ENCODE results near the gene MRPL58.
"Not testable (repeated sequence)": the region's sequence is repeated elsewhere in the genome, so short reads cannot be mapped to it uniquely, and the experiment has no call there.

Gene MRPL58

DNA sequence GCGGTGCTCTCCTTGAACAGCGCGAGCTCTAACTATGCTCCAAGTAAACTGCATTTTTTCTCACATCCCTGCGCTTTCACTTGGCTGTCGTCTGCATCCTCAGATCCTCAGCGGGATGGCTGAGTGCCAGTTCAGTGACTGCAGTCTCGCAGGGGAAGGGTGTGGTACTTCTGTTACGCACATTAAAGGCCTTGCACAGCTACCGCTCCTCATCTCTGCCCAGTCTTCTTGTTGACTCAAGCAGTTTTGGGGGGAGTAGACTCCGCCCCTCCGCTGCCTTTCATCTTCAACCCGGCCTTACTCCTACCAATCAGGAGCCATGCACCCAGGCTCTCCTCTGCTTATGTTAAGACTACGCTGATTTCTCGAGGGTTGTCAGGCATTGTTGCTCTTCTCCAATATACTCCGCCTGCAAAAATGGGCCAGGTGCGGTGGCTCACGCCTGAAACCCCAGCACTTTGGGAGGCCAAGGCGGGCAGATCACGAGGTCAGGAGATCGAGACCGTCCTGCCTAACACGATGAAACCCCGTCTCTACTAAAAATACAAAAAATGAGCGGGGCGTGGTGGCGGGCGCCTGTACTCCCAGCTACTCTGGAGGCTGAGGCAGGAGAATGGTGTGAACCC lies 24.3 kb downstream of the MRPL58 start:
- intact Hi-C loops (cut with DNase I): loop anchor here (10.0 kb wide), 1 partner anchor 52 kb away; the partner anchor contains the start of gene CDR2L
- DNase-seq: peak in 8 of 10 donors; percentile 45 to 94 (median 72)

- intact Hi-C loops (cut with DNase I): loop anchor here (10.0 kb wide), 1 partner anchor 54 kb away; the partner anchor contains the start of gene CDR2L
- no peak for DNase-seq
Measured at GRCh38 chr17:75039238-75039637, 26.8 kb downstream of the MRPL58 start.

DNA sequence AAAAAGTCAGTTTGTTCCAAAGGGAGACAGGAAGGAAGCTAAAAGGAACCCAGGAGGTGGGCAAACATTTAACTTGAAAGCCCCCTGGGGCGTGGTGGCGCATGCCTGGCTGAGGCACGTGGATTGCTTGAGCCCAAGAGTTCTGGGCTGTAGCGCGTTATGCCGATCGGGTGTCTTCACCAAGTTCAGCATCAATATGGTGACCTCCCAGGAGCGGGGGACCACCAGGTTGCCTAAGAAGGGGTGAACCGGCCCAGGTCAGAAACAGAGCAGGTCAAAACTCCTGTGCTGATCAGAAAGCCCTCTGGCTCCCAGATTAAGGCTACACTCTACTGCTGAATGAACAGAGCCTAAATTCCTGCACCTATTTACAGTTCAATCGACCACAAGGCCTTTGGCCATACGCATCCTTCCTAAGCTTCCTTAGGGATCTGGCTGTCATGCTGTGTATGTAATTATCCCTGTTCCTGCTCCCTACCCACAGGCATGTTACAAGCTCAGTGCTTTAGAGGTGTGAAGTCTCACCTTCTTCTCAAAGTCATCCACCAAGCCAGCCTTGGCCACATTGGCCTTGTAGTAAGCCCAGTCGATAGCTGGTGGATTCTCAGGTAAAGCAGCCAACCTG lies 29.3 kb downstream of the MRPL58 start:
- intact Hi-C loops (cut with DNase I): no loop called here
- no peak for DNase-seq

DNA sequence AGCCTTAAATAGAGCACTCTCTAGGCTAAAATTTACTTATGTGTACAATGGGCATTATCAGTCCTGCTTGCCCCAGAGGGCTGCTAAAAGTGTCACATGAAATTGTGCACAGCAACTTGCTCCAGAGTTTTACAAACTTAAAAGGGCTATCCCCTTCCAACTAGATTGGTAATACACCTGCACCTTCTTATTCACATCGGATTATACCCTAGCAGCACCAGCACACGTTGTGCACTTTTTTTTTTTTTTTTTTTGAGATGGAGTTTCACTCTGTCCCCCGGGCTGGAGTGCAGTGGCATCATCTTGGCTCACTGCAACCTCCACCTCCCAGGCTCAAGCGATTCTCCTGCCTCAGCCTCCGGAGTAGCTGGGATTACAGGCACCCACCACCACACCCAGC lies 31.3 kb downstream of the MRPL58 start:
- DNase-seq; intact Hi-C loops (cut with DNase I): not testable (repeated sequence)

DNA sequence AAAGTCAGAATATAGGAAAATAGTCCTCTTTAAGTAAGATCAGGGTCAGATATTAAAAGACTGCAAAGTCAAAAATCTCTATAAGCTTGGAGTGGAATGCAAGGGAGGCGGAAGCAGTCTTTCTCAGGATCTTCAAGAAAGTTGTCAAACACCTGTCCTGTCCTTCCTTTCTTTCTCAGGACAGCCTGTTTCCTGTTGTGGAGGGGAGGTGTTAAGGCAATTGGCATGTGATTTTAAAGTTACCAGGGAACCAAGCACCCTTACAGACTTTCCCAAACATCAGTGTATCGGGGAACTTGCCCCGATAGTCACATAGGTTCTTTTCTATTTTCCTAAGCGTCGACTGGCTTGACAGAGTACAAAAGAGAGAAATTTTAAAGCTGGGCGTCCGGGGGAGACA lies 32.2 kb downstream of the MRPL58 start:
- DNase-seq: no peak
- intact Hi-C loops (cut with DNase I): no loop called here

- DNase-seq; intact Hi-C loops (cut with DNase I): not testable (repeated sequence)
Measured at GRCh38 chr17:75045946-75046406, 33.5 kb downstream of the MRPL58 start.

GRCh38 chr17:75046407-75047289 lies 34.2 kb downstream of the MRPL58 start, which contains the start of the genes ATP5PD and KCTD2:
Gene ATP5PD (minus strand): TSS chr17:75046969. CDS start chr17:75042650, 4,319 bp downstream.
Gene KCTD2 (plus strand): TSS chr17:75047225. CDS start chr17:75047251, 26 bp downstream.
- intact Hi-C loops (cut with DNase I): no loop called here
- DNase-seq: peak; percentile 93 to 99 (median 94)

DNA sequence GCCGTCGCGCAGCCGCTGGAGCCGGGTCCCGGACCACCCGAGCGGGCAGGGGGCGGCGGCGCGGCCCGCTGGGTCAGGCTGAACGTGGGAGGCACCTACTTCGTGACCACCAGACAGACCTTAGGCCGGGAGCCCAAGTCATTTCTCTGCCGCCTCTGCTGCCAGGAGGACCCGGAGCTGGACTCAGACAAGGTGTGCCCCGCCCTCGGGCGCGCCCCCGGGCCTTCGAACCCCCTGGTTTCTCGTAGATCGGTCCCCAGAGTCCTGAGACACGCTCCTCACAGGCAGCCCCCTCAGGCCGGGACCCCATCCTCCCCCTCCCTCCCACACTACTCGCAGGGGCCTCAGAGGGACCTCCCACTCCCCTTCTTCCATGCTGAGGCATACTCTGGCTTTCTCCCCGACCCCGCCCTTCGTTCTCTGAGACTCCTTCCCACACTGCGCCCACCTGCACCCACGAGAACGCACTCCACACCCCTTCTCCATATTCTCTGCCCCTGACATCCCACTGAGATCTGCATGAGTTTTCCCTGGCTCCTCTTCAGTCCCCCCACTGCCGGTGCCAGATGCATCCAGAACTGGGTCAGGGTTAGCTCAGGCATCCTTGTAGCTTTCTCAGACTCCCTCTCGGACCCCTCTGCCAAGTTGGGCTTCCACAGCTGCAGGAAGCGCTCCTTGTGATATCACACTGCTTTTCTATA lies 35.1 kb downstream of the MRPL58 start:
- no peak for DNase-seq
- intact Hi-C loops (cut with DNase I): no loop called here

- DNase-seq: peak in 2 of 10 donors; percentile 36 to 58
- intact Hi-C loops (cut with DNase I): no loop called here
Measured at GRCh38 chr17:75048249-75048878, 35.9 kb downstream of the MRPL58 start.

DNA sequence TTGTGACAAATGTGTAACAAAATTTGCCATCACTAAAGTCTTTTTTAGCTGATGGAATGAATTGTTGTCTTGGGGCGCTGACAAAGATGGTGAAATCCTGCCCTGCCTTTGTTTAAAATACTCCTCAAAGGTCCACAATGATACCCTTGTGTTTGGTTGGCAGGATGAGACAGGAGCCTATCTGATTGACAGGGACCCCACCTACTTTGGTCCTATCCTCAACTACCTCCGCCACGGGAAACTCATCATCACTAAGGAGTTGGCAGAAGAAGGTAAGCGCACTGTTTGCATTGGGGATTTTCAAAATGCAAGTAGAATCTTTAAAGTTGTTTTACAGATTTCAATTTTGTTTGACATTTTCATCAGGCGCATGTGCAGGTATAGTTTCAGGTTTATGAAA lies 36.6 kb downstream of the MRPL58 start:
- DNase-seq: no peak
- intact Hi-C loops (cut with DNase I): no loop called here

DNA sequence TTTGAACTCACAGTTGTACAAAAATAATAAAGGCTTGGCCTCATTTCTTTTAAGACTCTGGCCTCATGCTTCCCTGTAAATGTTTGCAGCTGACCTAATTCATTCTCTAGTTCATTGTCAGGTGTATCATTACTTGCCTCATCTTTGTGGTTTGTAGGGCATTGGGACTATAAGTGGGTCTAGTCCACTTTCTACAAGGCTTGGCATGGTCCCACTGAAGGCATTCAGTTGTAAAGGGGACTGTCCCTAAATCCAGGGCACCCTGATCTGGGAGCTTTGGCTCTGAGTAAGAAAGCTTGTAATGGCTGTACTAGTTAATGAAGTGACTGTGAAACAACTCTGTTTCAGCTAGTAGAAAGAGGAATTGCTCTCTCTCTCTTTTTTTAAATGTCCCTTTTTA lies 37.2 kb downstream of the MRPL58 start:
- intact Hi-C loops (cut with DNase I): no loop called here
- no peak for DNase-seq

DNA sequence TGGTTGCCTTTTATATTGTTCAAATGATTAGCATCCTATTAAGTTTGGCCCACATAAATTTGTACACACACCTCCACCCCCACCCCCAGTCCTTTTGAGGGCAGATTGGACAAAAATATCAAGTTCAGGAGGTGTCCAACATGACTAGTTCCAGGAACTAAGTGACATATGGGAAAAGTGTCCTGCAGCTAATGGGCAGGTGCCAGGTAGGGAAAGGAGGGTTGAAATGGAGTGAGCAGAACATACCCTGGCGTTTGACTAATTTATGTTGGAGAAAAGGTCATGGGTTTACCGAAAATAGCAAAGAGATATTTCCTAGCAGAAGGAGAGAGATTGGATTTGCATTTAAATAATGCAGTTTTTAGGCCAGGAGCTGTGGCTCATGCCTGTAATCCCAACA lies 39.5 kb downstream of the MRPL58 start:
- intact Hi-C loops (cut with DNase I): no loop called here
- no peak for DNase-seq

DNA sequence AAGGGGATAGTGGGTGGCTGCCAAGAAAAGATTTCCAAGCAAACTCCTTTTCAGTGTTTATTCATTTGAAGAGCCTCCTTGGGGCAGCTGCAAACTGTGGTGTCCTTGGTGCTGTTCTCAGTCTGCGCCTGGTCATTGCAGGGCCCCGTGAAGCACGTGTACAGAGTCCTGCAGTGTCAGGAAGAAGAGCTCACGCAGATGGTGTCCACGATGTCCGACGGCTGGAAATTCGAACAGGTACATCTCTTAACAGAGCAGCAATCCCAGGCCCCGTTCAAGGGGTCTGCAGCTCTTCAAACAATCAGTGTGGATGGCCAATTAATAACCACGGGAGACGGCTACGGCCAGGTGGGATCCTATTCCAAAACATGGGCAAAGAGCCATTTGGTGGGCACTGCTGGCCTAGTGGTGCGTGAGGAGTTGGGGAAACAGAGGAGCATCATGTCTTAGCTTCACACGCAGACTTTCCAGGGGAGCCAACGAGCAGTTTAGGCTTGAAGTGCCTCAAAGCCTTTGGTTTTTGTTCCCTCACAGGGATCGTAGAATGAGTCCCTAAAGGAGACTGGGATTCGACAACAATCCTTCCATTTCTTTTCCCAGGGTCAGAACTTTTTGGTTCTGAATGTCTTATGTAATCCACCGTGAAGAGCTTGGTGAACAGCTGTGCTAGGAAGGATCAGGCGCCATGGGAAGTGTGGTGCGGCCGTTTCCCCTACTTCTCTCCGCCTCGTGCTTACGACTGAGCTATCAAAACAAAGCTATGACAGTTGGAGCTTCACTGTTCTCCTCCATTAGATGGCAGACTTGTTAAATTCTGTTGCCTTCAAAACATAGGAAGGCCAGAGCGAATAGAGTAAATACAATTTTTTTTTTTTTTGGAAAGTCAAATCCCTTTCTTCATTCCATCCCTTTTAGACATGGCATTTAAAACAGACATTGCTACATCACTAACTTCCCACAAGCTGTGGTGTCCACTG lies 47.2 kb downstream of the MRPL58 start:
- peak in 9 of 10 donors; percentile 31 to 92 (median 44) for DNase-seq
- intact Hi-C loops (cut with DNase I): loop anchor here (5.0 kb wide), 2 partner anchors 48 to 148 kb away; partner anchors contain the start of genes ARMC7 and NUP85

DNA sequence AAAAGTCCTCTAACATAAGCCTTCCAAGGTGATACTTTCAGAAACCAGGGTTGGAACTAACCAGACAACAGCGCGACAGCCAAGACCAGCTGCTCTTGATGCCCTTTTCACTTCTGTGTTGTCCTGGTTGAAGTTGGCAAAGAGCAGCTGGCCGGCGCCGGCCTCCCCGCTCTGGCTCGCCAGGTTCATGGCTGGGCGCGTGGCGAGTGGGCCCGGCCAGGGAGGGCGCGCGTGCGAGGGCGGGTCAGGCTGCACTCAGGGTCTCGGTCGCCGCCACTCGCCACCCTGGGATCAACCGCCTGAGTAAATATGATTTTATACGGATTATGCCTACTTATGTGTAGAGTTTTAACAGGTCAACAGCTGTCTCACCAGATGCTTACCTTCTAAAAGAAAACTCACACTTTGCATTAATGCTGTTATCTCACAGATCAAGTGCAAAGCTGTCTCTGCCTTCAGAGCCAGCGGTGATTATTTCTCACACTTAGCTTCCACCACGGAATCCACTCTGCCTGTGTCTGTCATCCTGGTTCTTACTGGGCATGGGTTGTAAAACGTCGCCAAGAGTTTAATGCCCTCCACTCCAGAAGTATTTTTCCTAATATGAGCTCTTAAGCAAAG lies 48.1 kb downstream of the MRPL58 start:
- peak in 2 of 10 donors; percentile 20 to 73 for DNase-seq
- intact Hi-C loops (cut with DNase I): loop anchor here (5.0 kb wide), 2 partner anchors 47 to 147 kb away; partner anchors contain the start of genes ARMC7 and NUP85

DNA sequence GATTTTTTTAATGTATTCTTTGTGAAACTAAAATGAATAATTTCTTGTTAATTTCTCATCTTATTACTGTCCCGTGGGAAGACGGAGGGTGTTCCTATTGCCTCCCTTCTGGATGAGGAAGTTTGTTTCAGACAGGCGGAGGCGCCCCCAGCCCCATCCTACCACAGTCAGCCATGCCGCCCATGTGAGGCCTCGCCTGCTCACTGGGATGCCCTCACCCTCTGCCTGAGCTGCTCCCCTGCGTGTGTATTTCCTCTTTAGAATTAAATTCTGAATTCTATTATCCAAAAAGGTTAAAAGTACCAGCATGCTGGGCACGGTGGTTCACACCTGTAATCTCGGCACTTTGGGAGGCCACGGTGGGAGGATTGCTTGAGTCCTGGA lies 48.6 kb downstream of the MRPL58 start:
- peak in 1 of 10 donors; percentile 33 for DNase-seq
- intact Hi-C loops (cut with DNase I): loop anchor here (5.0 kb wide), 2 partner anchors 46 to 146 kb away; partner anchors contain the start of genes ARMC7 and NUP85

GRCh38 chr17:75061618-75062017 lies 49.1 kb downstream of the MRPL58 start:
- intact Hi-C loops (cut with DNase I): loop anchor here (5.0 kb wide), 2 partner anchors 46 to 146 kb away; partner anchors contain the start of genes ARMC7 and NUP85
- peak in 1 of 10 donors; percentile 1 for DNase-seq

DNA sequence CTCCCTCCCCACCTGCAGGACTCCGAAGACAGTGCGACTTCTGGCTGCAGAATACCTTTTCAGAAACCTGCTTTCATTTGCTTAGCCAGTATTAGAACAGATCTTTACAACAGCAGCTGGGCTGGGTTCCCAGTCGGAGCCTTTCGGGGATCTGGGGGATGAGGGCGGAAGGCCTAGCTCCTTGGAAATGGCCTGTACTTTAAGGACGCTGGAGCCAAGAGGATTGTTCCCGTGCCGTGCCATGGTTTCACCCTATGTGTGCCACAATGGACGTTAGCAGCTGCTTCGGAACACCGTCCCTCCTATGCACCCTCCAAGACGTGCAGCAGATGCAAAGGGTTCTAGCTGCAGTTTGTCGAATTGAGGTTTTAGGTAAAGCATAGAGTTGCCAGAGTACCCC lies 50.7 kb downstream of the MRPL58 start:
- intact Hi-C loops (cut with DNase I): loop anchor here (5.0 kb wide), 2 partner anchors 44 to 144 kb away; partner anchors contain the start of genes ARMC7 and NUP85
- DNase-seq: peak in 1 of 10 donors; percentile 56

Data from posterior cingulate gyrus (tissue), 11 donors.